ENCODE measurements around the gene ARHGAP24. TPM values are rescaled to one million over a fixed set of nuclear protein-coding genes. Genes with fewer than 3 reads are reported as not detected.

Gene ARHGAP24
- total and polyA plus RNA-seq, 2 experiments from 2014 or later: 0.21 to 0.36 TPM

DNA sequence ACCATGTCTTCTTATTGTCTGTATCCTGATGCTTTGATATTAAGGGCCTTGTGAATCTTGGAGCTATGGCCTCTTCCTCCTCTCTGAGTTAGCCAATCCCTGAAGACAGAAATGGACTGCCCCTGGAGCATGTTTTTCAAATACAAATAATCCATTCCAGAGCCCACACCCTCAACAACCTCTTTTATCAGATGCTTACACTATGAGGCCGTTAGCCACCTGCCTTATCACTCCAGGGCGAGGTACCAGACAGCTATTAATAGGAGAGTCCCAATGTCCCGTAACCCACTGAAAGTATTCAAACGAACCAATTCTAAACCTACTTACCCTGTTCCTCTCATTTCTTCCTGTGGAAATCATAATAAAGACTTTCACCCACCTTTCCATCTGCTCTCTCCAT, 165.0 kb downstream of the ARHGAP24 start (continued):
- no peak for TF ChIP-seq ZNF462 (CRISPR knock-in tag; IDR thresholded peaks at IDR 0.05)

GRCh38 chr4:85642356-85643100, 167.6 kb downstream of the ARHGAP24 start:
- no peaks in the 10 kb centered on the region for H3K36me3 ChIP-seq (ENCODE audit: insufficient read depth)
- no peaks in the 10 kb centered on the region for H4K20me1 ChIP-seq (replicated peaks; ENCODE audit: insufficient read depth)
- H3K4me1 Mint-ChIP-seq: no peaks in the 10 kb centered on the region
- H3K4me3 Mint-ChIP-seq: no peak overlapping the region
- no peak for DNase-seq (ENCODE audit: low spot score)
- H3K36me3 Mint-ChIP-seq (ENCODE audit: low read depth): no peaks in the 10 kb centered on the region
- 0 out of 2 replicates have a peak overlapping the region, but pooled peaks have one; percentile 24 for H2AFZ ChIP-seq
- no peak for TF ChIP-seq CREB1 (CRISPR knock-in tag; IDR thresholded peaks at IDR 0.05; ENCODE audit: low read depth)
- H3K79me2 ChIP-seq (replicated peaks; ENCODE audit: insufficient read depth): no peaks in the 10 kb centered on the region
- H3K4me3 ChIP-seq: no peak overlapping the region
- peaks cover 3% of the 10 kb centered on the region for H3K27me3 Mint-ChIP-seq (ENCODE audit: insufficient read depth, low read depth, poor library complexity)
- H3K27ac Mint-ChIP-seq: no peak overlapping the region
- ATAC-seq: no peak
- H3K27ac ChIP-seq (ENCODE audit: low read depth): no peak overlapping the region
- H3K4me2 ChIP-seq: no peak overlapping the region
- no peaks in the 10 kb centered on the region for H3K9me2 ChIP-seq (ENCODE audit: insufficient read depth)
- no peaks in the 10 kb centered on the region for H3F3A ChIP-seq (replicated peaks; ENCODE audit: low read depth)
- H3K4me1 ChIP-seq (ENCODE audit: insufficient read depth): no peaks in the 10 kb centered on the region
- H3K27me3 ChIP-seq (ENCODE audit: insufficient read depth): no peaks in the 10 kb centered on the region
- H3K9me3 Mint-ChIP-seq: no peaks in the 10 kb centered on the region

DNA sequence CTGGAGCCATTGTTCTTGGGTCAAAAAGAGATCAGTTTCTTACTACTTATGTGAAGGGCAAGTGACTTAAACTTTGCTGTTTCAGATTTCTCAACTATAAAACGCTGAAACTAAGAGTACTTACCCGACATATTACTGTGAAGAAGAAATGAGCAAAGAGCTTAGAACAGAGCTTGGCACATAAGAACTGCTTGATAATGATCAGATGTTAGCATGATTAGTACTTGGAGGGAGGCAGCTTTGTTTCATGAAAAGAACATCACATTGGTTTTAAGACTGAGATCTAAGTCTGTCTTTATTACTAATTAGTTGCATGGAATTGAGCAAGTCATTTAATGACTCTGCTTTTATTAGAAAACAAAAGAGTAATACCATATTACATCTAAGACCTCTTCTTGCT, 169.1 kb downstream of the ARHGAP24 start:
- Mint-ChIP-seq H3K4me1 (no peaks in the 10 kb centered on the region), H3K9me3 (no peaks in the 10 kb centered on the region)
- ATAC-seq: no peak
- TF ChIP-seq ZNF462 (CRISPR knock-in tag; IDR thresholded peaks at IDR 0.05): no peak
- no peak for TF ChIP-seq STAT1 (IDR thresholded peaks at IDR 0.05; ENCODE audit: unreplicated experiment)
- TF ChIP-seq POLR2AphosphoS5 (IDR thresholded peaks at IDR 0.05; ENCODE audit: low read depth): no peak

More for the DNA sequence above, 169.1 kb downstream of the ARHGAP24 start:
- Histone ChIP-seq H3K27me3 (ENCODE audit: insufficient read depth) (no peaks in the 10 kb centered on the region), H4K20me1 (replicated peaks; ENCODE audit: insufficient read depth) (no peaks in the 10 kb centered on the region), H3K79me2 (replicated peaks; ENCODE audit: insufficient read depth) (no peaks in the 10 kb centered on the region), H3K4me3 (no peak overlapping the region), H3K9me2 (ENCODE audit: insufficient read depth) (no peaks in the 10 kb centered on the region), H3K4me2 (no peak overlapping the region), H3F3A (replicated peaks; ENCODE audit: low read depth) (no peaks in the 10 kb centered on the region), H3K4me1 (ENCODE audit: insufficient read depth) (no peaks in the 10 kb centered on the region), H3K27ac (ENCODE audit: low read depth) (no peak overlapping the region), H2AFZ (no peak overlapping the region), H3K36me3 (ENCODE audit: insufficient read depth) (no peaks in the 10 kb centered on the region)
- H3K27ac Mint-ChIP-seq: no peak overlapping the region
- no peaks in the 10 kb centered on the region for H3K36me3 Mint-ChIP-seq (ENCODE audit: low read depth)
- no peak overlapping the region for H3K4me3 Mint-ChIP-seq
- H3K27me3 Mint-ChIP-seq (ENCODE audit: insufficient read depth, low read depth, poor library complexity): peaks cover 3% of the 10 kb centered on the region
- no peak for DNase-seq (ENCODE audit: low spot score)
